H1 (cell line): ENCODE measurements around the gene ADGRF5. TPM values are rescaled to one million over a fixed set of nuclear protein-coding genes. Genes with fewer than 3 reads are reported as not detected.

Experiments
- CTCF ChIA-PET: fragments of 300-600 bp; sonication (Branson Sonifier 250); formaldehyde crosslinking; loops from one replicate; lab custom pipeline; 2021; ENCODE audit not compliant: partially characterized antibody; lab: Charles Lee
- POLR2A ChIA-PET: fragments of 300-600 bp; sonication (Branson Sonifier 250); formaldehyde crosslinking; loops from one replicate; lab custom pipeline; 2021; ENCODE audit warnings: inconsistent platforms; ENCODE audit not compliant: partially characterized antibody; lab: Charles Lee
- DNase-seq, 2 experiments: peaks; one replicate each; pipeline versions ENCODE4 v3.0.0 to v3.0.0-alpha.2; 2010 to 2022; ENCODE audit warnings: low spot score in 2 of 2, low read depth in 1 of 2, mixed read lengths in 1 of 2
- FAIRE-seq: peaks from 2 replicates; lab custom pipeline; 2011; peaks lifted over from hg19 to GRCh38; lab: Jason Lieb, UNC
- H2AFZ ChIP-seq: 2 replicates; pipeline ENCODE4 v1.8.1; 2012; ENCODE audit warnings: low read length, inconsistent platforms
- H2AK5ac ChIP-seq: 2 replicates; pipeline ENCODE4 v1.6.1; 2013; ENCODE audit warnings: low read depth, low read length
- H2BK120ac ChIP-seq: replicated peaks from 2 replicates; pipeline ENCODE3; 2013; ENCODE audit warnings: low read depth, low read length, inconsistent platforms
- H2BK12ac ChIP-seq: 2 replicates; pipeline ENCODE4 v1.6.1; 2013; ENCODE audit warnings: low read depth, low read length
- H2BK15ac ChIP-seq: 2 replicates; pipeline ENCODE4 v1.6.1; 2013; ENCODE audit warnings: low read length
- H2BK20ac ChIP-seq: 2 replicates; pipeline ENCODE4 v1.6.1; 2013; ENCODE audit warnings: low read length
- H2BK5ac ChIP-seq: 2 replicates; pipeline ENCODE4 v1.6.1; 2013; ENCODE audit warnings: low read depth, low read length
- H3K14ac ChIP-seq: 2 replicates; pipeline ENCODE4 v1.6.1; 2013; ENCODE audit warnings: inconsistent platforms; ENCODE audit not compliant: insufficient read length
- H3K18ac ChIP-seq: 2 replicates; pipeline ENCODE4 v1.6.1; 2013; ENCODE audit warnings: low read length; ENCODE audit errors: extremely low read depth
- H3K23ac ChIP-seq: 2 replicates; pipeline ENCODE4 v1.6.1; 2013; ENCODE audit warnings: inconsistent platforms; ENCODE audit not compliant: insufficient read length
- H3K23me2 ChIP-seq: 2 replicates; pipeline ENCODE4 v1.6.1; 2013; ENCODE audit warnings: low read depth, low read length
- H3K27ac ChIP-seq: 2 replicates; pipeline ENCODE4 v1.6.1; 2011; ENCODE audit warnings: low read depth, low read length, inconsistent platforms
- H3K27me3 ChIP-seq, 4 experiments: replicated peaks in 1 of 4; 1 replicate in 1 of 4; 2 replicates in 3 of 4; pipeline versions ENCODE4 v1.6.1 to v1.8.1; 2011 to 2013; ENCODE audit warnings: low read length in 3 of 4, mild to moderate bottlenecking in 3 of 4, inconsistent platforms in 2 of 4, mixed read lengths in 2 of 4, moderate library complexity in 1 of 4; ENCODE audit not compliant: control insufficient read depth in 3 of 4, insufficient read depth in 3 of 4; ENCODE audit errors: extremely low read depth in 1 of 4
- H3K36me3 ChIP-seq, 4 experiments: 2 replicates each; pipeline versions ENCODE4 v1.6.1 to v1.8.1; 2011 to 2013; ENCODE audit warnings: mild to moderate bottlenecking in 4 of 4, low read length in 3 of 4, moderate library complexity in 2 of 4, control low read depth in 1 of 4, inconsistent platforms in 1 of 4; ENCODE audit not compliant: insufficient read depth in 4 of 4, control insufficient read depth in 2 of 4
- H3K4ac ChIP-seq: replicated peaks from 2 replicates; pipeline ENCODE3; 2013; ENCODE audit warnings: low read length, low read depth, mixed read lengths, inconsistent platforms; ENCODE audit not compliant: insufficient read length
- H3K4me1 ChIP-seq, 4 experiments: replicated peaks in 1 of 4; 1 replicate in 1 of 4; 2 replicates in 3 of 4; pipeline versions ENCODE4 v1.6.1 to v1.8.1; 2011 to 2013; ENCODE audit warnings: low read length in 3 of 4, inconsistent platforms in 2 of 4, mixed read lengths in 1 of 4; ENCODE audit not compliant: insufficient read depth in 4 of 4, control insufficient read depth in 3 of 4
- H3K4me2 ChIP-seq, 2 experiments: 2 replicates each; pipeline versions ENCODE4 v1.6.1 to v1.8.1; 2011 to 2013; ENCODE audit warnings: low read depth in 2 of 2, low read length in 2 of 2, control low read depth in 1 of 2, inconsistent platforms in 1 of 2, mild to moderate bottlenecking in 1 of 2; ENCODE audit not compliant: insufficient read depth in 1 of 2
- H3K4me3 ChIP-seq, 4 experiments: fragments of 200-600, 300-600 bp in 1 of 4; sonication (generic), shearing (Covaris generic), sonication (Bioruptor Twin) in 1 of 4; 2 replicates each; pipeline versions ENCODE4 v1.5.1 to v1.8.1; 2011 to 2016; ENCODE audit warnings: low read length in 4 of 4, low read depth in 3 of 4, control low read depth in 2 of 4, inconsistent platforms in 2 of 4, mild to moderate bottlenecking in 2 of 4, mixed read lengths in 1 of 4, moderate library complexity in 1 of 4; ENCODE audit not compliant: insufficient read depth in 2 of 4; ENCODE audit errors: extremely low read depth in 1 of 4
- H3K56ac ChIP-seq: replicated peaks from 2 replicates; pipeline ENCODE3; 2013; ENCODE audit warnings: low read depth, mild to moderate bottlenecking, mixed read lengths, low read length, inconsistent platforms; ENCODE audit not compliant: insufficient read length
- H3K79me1 ChIP-seq: 2 replicates; pipeline ENCODE4 v1.6.1; 2013; ENCODE audit warnings: low read depth, low read length, control low read depth
- H3K79me2 ChIP-seq, 2 experiments: 2 replicates each; pipeline versions ENCODE4 v1.6.1 to v1.8.1; 2012 to 2013; ENCODE audit warnings: low read length in 2 of 2, mild to moderate bottlenecking in 2 of 2, inconsistent platforms in 1 of 2; ENCODE audit not compliant: insufficient read depth in 2 of 2, control insufficient read depth in 1 of 2
- H3K9ac ChIP-seq, 4 experiments: replicated peaks in 1 of 4; 1 replicate in 1 of 4; 2 replicates in 3 of 4; pipeline versions ENCODE4 v1.6.1 to v1.8.1; 2011 to 2013; ENCODE audit warnings: low read depth in 3 of 4, low read length in 3 of 4, control low read depth in 2 of 4, mild to moderate bottlenecking in 2 of 4, moderate library complexity in 2 of 4, inconsistent platforms in 1 of 4; ENCODE audit errors: extremely low read depth in 1 of 4
- H3K9me3 ChIP-seq, 2 experiments: 2 replicates each; pipeline versions ENCODE4 v1.6.1 to v1.8.1; 2012 to 2013; ENCODE audit warnings: mild to moderate bottlenecking in 2 of 2, moderate library complexity in 2 of 2, control low read depth in 1 of 2, inconsistent platforms in 1 of 2, low read depth in 1 of 2, low read length in 1 of 2, mixed read lengths in 1 of 2; ENCODE audit not compliant: insufficient read depth in 2 of 2
- H4K20me1 ChIP-seq, 2 experiments: replicated peaks in 1 of 2; 2 replicates each; pipeline versions ENCODE3 to v1.8.1; 2011 to 2013; ENCODE audit warnings: inconsistent platforms in 2 of 2, low read length in 2 of 2, mild to moderate bottlenecking in 1 of 2; ENCODE audit not compliant: insufficient read depth in 2 of 2, control insufficient read depth in 1 of 2
- H4K5ac ChIP-seq: 2 replicates; pipeline ENCODE4 v1.6.1; 2013; ENCODE audit warnings: low read length, low read depth, mixed read lengths, inconsistent platforms; ENCODE audit not compliant: insufficient read length
- H4K8ac ChIP-seq: 2 replicates; pipeline ENCODE4 v1.8.0; 2013; ENCODE audit warnings: mild to moderate bottlenecking, moderate library complexity, low read length, inconsistent platforms; ENCODE audit not compliant: insufficient read depth; ENCODE audit errors: extremely low read depth
- H4K91ac ChIP-seq: replicated peaks from 2 replicates; pipeline ENCODE3; 2013; ENCODE audit warnings: low read length, mixed read lengths, inconsistent platforms; ENCODE audit not compliant: insufficient read length
- BACH1 ChIP-seq: IDR thresholded peaks from 2 replicates; pipeline ENCODE4 v1.6.1; 2012; ENCODE audit warnings: low read length, improper control_type of control experiment
- EP300 ChIP-seq, 2 experiments: IDR thresholded peaks; 1 replicate in 1 of 2; 2 replicates in 1 of 2; pipeline ENCODE4 v1.6.1; 2011 to 2012; ENCODE audit warnings: low read depth in 2 of 2, low read length in 2 of 2, mild to moderate bottlenecking in 2 of 2, borderline replicate concordance in 1 of 2, inconsistent platforms in 1 of 2, moderate library complexity in 1 of 2
- FOSL1 ChIP-seq: IDR thresholded peaks from 2 replicates; pipeline ENCODE4 v1.6.1; 2011; ENCODE audit warnings: mild to moderate bottlenecking, low read depth, low read length, moderate library complexity; ENCODE audit not compliant: insufficient read depth
- GTF2F1 ChIP-seq: IDR thresholded peaks from 2 replicates; pipeline ENCODE4 v1.6.1; 2012; ENCODE audit warnings: low read depth, low read length, improper control_type of control experiment, borderline replicate concordance
- NANOG ChIP-seq: IDR thresholded peaks from 2 replicates; pipeline ENCODE4 v1.6.1; 2011; ENCODE audit warnings: low read length, low read depth, mild to moderate bottlenecking, inconsistent platforms; ENCODE audit not compliant: insufficient read depth, poor library complexity, severe bottlenecking
- RBBP5 ChIP-seq: IDR thresholded peaks from 2 replicates; pipeline ENCODE4 v1.7.1; 2012; ENCODE audit warnings: low read depth, mild to moderate bottlenecking, inconsistent platforms, low read length, moderate library complexity, borderline replicate concordance
- RFX5 ChIP-seq: IDR thresholded peaks from 2 replicates; pipeline ENCODE4 v1.6.1; 2011; ENCODE audit warnings: low read depth, low read length, improper control_type of control experiment, borderline replicate concordance
- RNF2 ChIP-seq: fragments of 200-900, 300-1000 bp; sonication (generic); IDR thresholded peaks from 2 replicates; pipeline ENCODE4 v1.7.1; 2016; ENCODE audit warnings: borderline replicate concordance, low read depth, mild to moderate bottlenecking, antibody characterized with exemption, low read length; ENCODE audit not compliant: poor library complexity, severe bottlenecking; ENCODE audit errors: missing control alignments
- RXRA ChIP-seq: IDR thresholded peaks from 2 replicates; pipeline ENCODE4 v1.6.1; 2011; ENCODE audit warnings: low read depth, mild to moderate bottlenecking, low read length, moderate library complexity; ENCODE audit not compliant: insufficient read depth
- WGBS, 2 experiments: shearing (Covaris generic) in 1 of 2; methylation state at CpG; one replicate each; pipeline versions ENCODE4 v1.1.6 to v1.1.7; 2013 to 2015; ENCODE audit warnings: low lambda C conversion rate in 2 of 2, mixed read lengths in 2 of 2, inconsistent platforms in 1 of 2, low coverage in 1 of 2, missing lambda C conversion rate in 1 of 2; ENCODE audit not compliant: insufficient replicate concordance in 2 of 2, insufficient coverage in 1 of 2, insufficient read length in 1 of 2; ENCODE audit errors: extremely low coverage in 1 of 2, missing lambda C conversion rate in 1 of 2; 5-methylcytosine and 5-hydroxymethylcytosine counted together
- polyA plus RNA-seq, 7 experiments: library from polyadenylated mRNA; depleted of rRNA in 3 of 7; stranded (reverse) in 5 of 7; unstranded in 2 of 7; fragments of >200 nt in 5 of 7; fragments of 200-250 nt in 2 of 7; gene quantifications; 1 replicate in 5 of 7; 2 replicates in 1 of 7; 4 replicates in 1 of 7; pipeline versions ENCODE4 v1.2.1 to v1.2.3, GENCODE V29; 2011 to 2013; ENCODE audit warnings: missing spikeins in 2 of 7, mixed read lengths in 2 of 7
- total RNA-seq: library from RNA; stranded (reverse); fragmentation: NEBNext Ultra II Directional; extraction: Animal tissue kit (Norgen Biotek cat#: 25700); gene quantifications from 2 replicates; pipeline ENCODE4 v1.2.1, GENCODE V29; 2021
- TF ChIP-seq, protein P1 (sequence below): IDR thresholded peaks from 2 replicates; pipeline ENCODE4 v1.6.1; 2011; ENCODE audit warnings: low read length, improper control_type of control experiment
- TF ChIP-seq, protein P2 (sequence below): IDR thresholded peaks from 2 replicates; pipeline ENCODE4 v1.6.1; 2012; ENCODE audit warnings: inconsistent platforms

ADGRF5 gene
- total and polyA plus RNA-seq, 2 of the 8 experiments (the other 6 are each of a cell fraction or from before 2014, with no cell fraction given), result 0.06 TPM; not detected in 1

DNA sequence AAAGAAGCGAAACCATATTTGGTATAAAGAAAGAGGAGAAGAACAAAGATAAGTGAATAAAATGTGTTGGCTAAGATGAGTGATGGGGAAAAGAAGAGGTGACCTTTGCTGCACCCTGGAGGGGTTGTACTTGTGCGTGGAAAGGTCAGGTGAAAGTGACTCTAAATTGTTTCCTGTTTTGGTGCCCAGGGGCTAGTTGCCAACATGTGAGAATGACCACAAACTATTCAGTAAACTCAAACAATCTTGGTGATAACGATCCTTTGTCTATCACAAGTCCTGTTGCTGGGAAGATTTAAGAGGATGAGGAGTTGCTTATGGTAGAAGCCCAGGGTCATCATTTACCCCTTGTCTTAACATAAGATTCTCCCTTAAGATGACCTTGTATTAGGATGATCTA lies 57.9 kb downstream of the ADGRF5 start:
- no peak overlapping the region for H2BK120ac ChIP-seq
- H3K23ac ChIP-seq, result no peak overlapping the region
- H3K23me2 ChIP-seq, result no peaks in the 10 kb centered on the region
- ChIA-PET POLR2A (no interaction called here), CTCF (interaction anchor here (0.6 to 2.7 kb wide), 5 partner anchors 8 to 134 kb away, joined by 3 to 7 read pairs (median 5); no protein-coding TSS in a partner anchor)
- H3K4me3 ChIP-seq, result no peak overlapping the region
- H4K20me1 ChIP-seq, result no peaks in the 10 kb centered on the region
- no peaks in the 10 kb centered on the region for H3K36me3 ChIP-seq
- H2AFZ ChIP-seq, result no peak overlapping the region
- no peak overlapping the region for H3K9ac ChIP-seq
- no peaks in the 10 kb centered on the region for H3K79me2 ChIP-seq
- no peaks in the 10 kb centered on the region for H3K27me3 ChIP-seq
- H2AK5ac ChIP-seq, result no peak overlapping the region
- H3K27ac ChIP-seq, result no peak overlapping the region
- no peak overlapping the region for H4K5ac ChIP-seq
- H3K9me3 ChIP-seq, result no peaks in the 10 kb centered on the region
- H3K79me1 ChIP-seq, result no peaks in the 10 kb centered on the region
- H4K8ac ChIP-seq, result no peak overlapping the region
- no peak overlapping the region for H3K56ac ChIP-seq
- peaks cover 0 to 3% (median 0%) of the 10 kb centered on the region in 4 experiments; a peak in 1 of 7 replicates for H3K4me1 ChIP-seq
- H2BK12ac ChIP-seq, result no peak overlapping the region
- no peak overlapping the region for H2BK5ac ChIP-seq
- no peak overlapping the region for H4K91ac ChIP-seq
- no peak overlapping the region for H2BK20ac ChIP-seq
- no peak overlapping the region; the same call in 1 of the 2 replicates for H2BK15ac ChIP-seq
- no peak overlapping the region for H3K4ac ChIP-seq
- no peak for DNase-seq
- H3K18ac ChIP-seq, result no peak overlapping the region
- WGBS, 2 experiments, result 70% methylated on average over 3 of the region's 3 CpGs; no CpG with 5 or more reads in 1 of the 2 experiments
- H3K14ac ChIP-seq, result no peak overlapping the region
- no peak overlapping the region for H3K4me2 ChIP-seq
- no peak for FAIRE-seq
- TF ChIP-seq BACH1 (no peak), RBBP5 (no peak), RFX5 (no peak), EP300 (IDR thresholded peaks at IDR 0.05; ENCODE audit: borderline replicate concordance in 1 of 2, low read depth in 2 of 2, low read length in 2 of 2) (no peak), RNF2 (no peak), RXRA (no peak), GTF2F1 (no peak), NANOG (no peak), FOSL1 (no peak)
- TF ChIP-seq, protein P1, sequence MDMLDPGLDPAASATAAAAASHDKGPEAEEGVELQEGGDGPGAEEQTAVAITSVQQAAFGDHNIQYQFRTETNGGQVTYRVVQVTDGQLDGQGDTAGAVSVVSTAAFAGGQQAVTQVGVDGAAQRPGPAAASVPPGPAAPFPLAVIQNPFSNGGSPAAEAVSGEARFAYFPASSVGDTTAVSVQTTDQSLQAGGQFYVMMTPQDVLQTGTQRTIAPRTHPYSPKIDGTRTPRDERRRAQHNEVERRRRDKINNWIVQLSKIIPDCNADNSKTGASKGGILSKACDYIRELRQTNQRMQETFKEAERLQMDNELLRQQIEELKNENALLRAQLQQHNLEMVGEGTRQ, result no peak
- TF ChIP-seq, protein P2, sequence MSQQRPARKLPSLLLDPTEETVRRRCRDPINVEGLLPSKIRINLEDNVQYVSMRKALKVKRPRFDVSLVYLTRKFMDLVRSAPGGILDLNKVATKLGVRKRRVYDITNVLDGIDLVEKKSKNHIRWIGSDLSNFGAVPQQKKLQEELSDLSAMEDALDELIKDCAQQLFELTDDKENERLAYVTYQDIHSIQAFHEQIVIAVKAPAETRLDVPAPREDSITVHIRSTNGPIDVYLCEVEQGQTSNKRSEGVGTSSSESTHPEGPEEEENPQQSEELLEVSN, result no peak
